BLaER1 (cell line): ENCODE data around the gene PDE11A.

Source experiments
- H3K27ac ChIP-seq: shearing (Covaris generic); formaldehyde crosslinking; 2 replicates; pipeline ENCODE4 v1.8.1; 2022
- H3K27me3 ChIP-seq: shearing (Covaris generic); formaldehyde crosslinking; 2 replicates; pipeline ENCODE4 v1.8.1; 2022
- H3K36me3 ChIP-seq: shearing (Covaris generic); formaldehyde crosslinking; 2 replicates; pipeline ENCODE4 v1.8.1; 2022
- H3K4me1 ChIP-seq: shearing (Covaris generic); formaldehyde crosslinking; 2 replicates; pipeline ENCODE4 v1.8.1; 2022
- H3K4me2 ChIP-seq: shearing (Covaris generic); formaldehyde crosslinking; 2 replicates; pipeline ENCODE4 v1.8.1; 2022
- H3K4me3 ChIP-seq: shearing (Covaris generic); formaldehyde crosslinking; 2 replicates; pipeline ENCODE4 v1.8.1; 2022
- H3K9ac ChIP-seq: shearing (Covaris generic); formaldehyde crosslinking; 2 replicates; pipeline ENCODE4 v1.8.1; 2022
- H3K9me3 ChIP-seq: shearing (Covaris generic); formaldehyde crosslinking; 2 replicates; pipeline ENCODE4 v1.8.1; 2022
- H4K20me1 ChIP-seq: shearing (Covaris generic); formaldehyde crosslinking; 2 replicates; pipeline ENCODE4 v1.8.1; 2022
- Cebpa-rat ChIP-seq: shearing (Covaris generic); IDR thresholded peaks from 2 replicates; pipeline ENCODE4 v1.8.1; 2022

The PDE11A gene

GRCh38 chr2:177603768-177604167, 468.8 kb downstream of the PDE11A start:
- H3K4me1 ChIP-seq: no peaks in the 10 kb centered on the region
- H3K36me3 ChIP-seq: no peaks in the 10 kb centered on the region
- H3K4me3 ChIP-seq: no peak overlapping the region
- H4K20me1 ChIP-seq: no peaks in the 10 kb centered on the region
- no peak overlapping the region for H3K9ac ChIP-seq
- H3K9me3 ChIP-seq: peaks cover 10% of the 10 kb centered on the region; the same call in 1 of the 2 replicates
- no peak overlapping the region for H3K4me2 ChIP-seq
- H3K27ac ChIP-seq: no peak overlapping the region
- no peak for TF ChIP-seq Cebpa-rat
- no peaks in the 10 kb centered on the region for H3K27me3 ChIP-seq

GRCh38 chr2:177603181-177603580, 469.4 kb downstream of the PDE11A start:
- no peak overlapping the region for H3K9ac ChIP-seq
- no peaks in the 10 kb centered on the region for H4K20me1 ChIP-seq

GRCh38 chr2:177602611-177603164, 469.9 kb downstream of the PDE11A start:
- Histone ChIP-seq H3K4me1 (no peaks in the 10 kb centered on the region), H3K4me2 (no peak overlapping the region), H3K36me3 (no peaks in the 10 kb centered on the region), H3K27ac (no peak overlapping the region), H3K27me3 (no peaks in the 10 kb centered on the region), H3K4me3 (no peak overlapping the region), H3K9ac (no peak overlapping the region), H3K9me3 (0 out of 2 replicates have a peak, but pooled peaks cover under 1% of the 10 kb centered on the region), H4K20me1 (no peaks in the 10 kb centered on the region)
- TF ChIP-seq Cebpa-rat: no peak

More at GRCh38 chr2:177603181-177603580, 469.4 kb downstream of the PDE11A start:
- Histone ChIP-seq H3K4me2 (no peak overlapping the region), H3K36me3 (no peaks in the 10 kb centered on the region), H3K27me3 (no peaks in the 10 kb centered on the region), H3K9me3 (0 out of 2 replicates have a peak, but pooled peaks cover 4% of the 10 kb centered on the region), H3K27ac (no peak overlapping the region), H3K4me3 (no peak overlapping the region), H3K4me1 (no peaks in the 10 kb centered on the region)
- TF ChIP-seq Cebpa-rat: no peak

GRCh38 chr2:177600917-177601316, 471.7 kb downstream of the PDE11A start:
- no peaks in the 10 kb centered on the region for H3K9me3 ChIP-seq
- H3K27me3 ChIP-seq: no peaks in the 10 kb centered on the region
- H3K27ac ChIP-seq: no peak overlapping the region
- no peaks in the 10 kb centered on the region for H4K20me1 ChIP-seq
- H3K9ac ChIP-seq: no peak overlapping the region
- no peak for TF ChIP-seq Cebpa-rat
- no peak overlapping the region for H3K4me2 ChIP-seq
- H3K4me3 ChIP-seq: no peak overlapping the region
- no peaks in the 10 kb centered on the region for H3K4me1 ChIP-seq
- H3K36me3 ChIP-seq: no peaks in the 10 kb centered on the region

- H3K9ac ChIP-seq: no peak overlapping the region
- no peaks in the 10 kb centered on the region for H3K4me1 ChIP-seq
- no peak overlapping the region for H3K27ac ChIP-seq
- H3K27me3 ChIP-seq: no peaks in the 10 kb centered on the region
- H3K4me3 ChIP-seq: no peak overlapping the region
- H3K36me3 ChIP-seq: no peaks in the 10 kb centered on the region
- no peaks in the 10 kb centered on the region for H3K9me3 ChIP-seq
- H4K20me1 ChIP-seq: no peaks in the 10 kb centered on the region
- no peak for TF ChIP-seq Cebpa-rat
- no peak overlapping the region for H3K4me2 ChIP-seq
Observed at GRCh38 chr2:177599956-177600355, 472.6 kb downstream of the PDE11A start.

GRCh38 chr2:177599139-177599688, 473.4 kb downstream of the PDE11A start:
- H3K4me2 ChIP-seq: no peak overlapping the region
- no peaks in the 10 kb centered on the region for H3K36me3 ChIP-seq
- H3K9ac ChIP-seq: no peak overlapping the region
- no peaks in the 10 kb centered on the region for H3K27me3 ChIP-seq
- H4K20me1 ChIP-seq: no peaks in the 10 kb centered on the region
- no peaks in the 10 kb centered on the region for H3K9me3 ChIP-seq
- H3K27ac ChIP-seq: no peak overlapping the region
- TF ChIP-seq Cebpa-rat: no peak
- no peak overlapping the region for H3K4me3 ChIP-seq
- no peaks in the 10 kb centered on the region for H3K4me1 ChIP-seq

GRCh38 chr2:177598326-177599138, 474.0 kb downstream of the PDE11A start:
- Histone ChIP-seq H4K20me1 (no peaks in the 10 kb centered on the region), H3K4me2 (no peak overlapping the region), H3K27me3 (no peaks in the 10 kb centered on the region), H3K9ac (no peak overlapping the region), H3K36me3 (no peaks in the 10 kb centered on the region), H3K27ac (no peak overlapping the region), H3K4me3 (no peak overlapping the region), H3K4me1 (no peaks in the 10 kb centered on the region), H3K9me3 (no peaks in the 10 kb centered on the region)
- TF ChIP-seq Cebpa-rat: no peak

- no peaks in the 10 kb centered on the region for H4K20me1 ChIP-seq
- H3K9me3 ChIP-seq: no peaks in the 10 kb centered on the region
- H3K27ac ChIP-seq: no peak overlapping the region
- H3K4me3 ChIP-seq: no peak overlapping the region
- H3K36me3 ChIP-seq: no peaks in the 10 kb centered on the region
- H3K4me2 ChIP-seq: no peak overlapping the region
- TF ChIP-seq Cebpa-rat: no peak
- no peaks in the 10 kb centered on the region for H3K4me1 ChIP-seq
- H3K27me3 ChIP-seq: no peaks in the 10 kb centered on the region
- H3K9ac ChIP-seq: no peak overlapping the region
Observed at GRCh38 chr2:177597759-177598158, 474.8 kb downstream of the PDE11A start.

- H3K4me3 ChIP-seq: no peak overlapping the region
- no peak overlapping the region for H3K4me2 ChIP-seq
- H3K27me3 ChIP-seq: no peaks in the 10 kb centered on the region
- no peaks in the 10 kb centered on the region for H3K4me1 ChIP-seq
- H4K20me1 ChIP-seq: no peaks in the 10 kb centered on the region
- H3K9ac ChIP-seq: no peak overlapping the region
- no peaks in the 10 kb centered on the region for H3K36me3 ChIP-seq
- no peak overlapping the region for H3K27ac ChIP-seq
- H3K9me3 ChIP-seq: no peaks in the 10 kb centered on the region
- no peak for TF ChIP-seq Cebpa-rat
Observed at GRCh38 chr2:177596866-177597265, 475.7 kb downstream of the PDE11A start.
